D341Med (cell line): ENCODE data around the gene ANKRD17.

ENCODE experiments used
- DNase-seq: peaks from one replicate; pipeline ENCODE4 v3.0.0; 2012; ENCODE audit warnings: low spot score

Gene ANKRD17

GRCh38 chr4:73193659-73194058, 64.9 kb downstream of the ANKRD17 start:
- no peak for DNase-seq

GRCh38 chr4:73193155-73193554, 65.4 kb downstream of the ANKRD17 start:
- DNase-seq, result no peak

- no peak for DNase-seq
Measured at GRCh38 chr4:73189274-73189810, 69.3 kb downstream of the ANKRD17 start.

GRCh38 chr4:73187325-73187724, 71.3 kb downstream of the ANKRD17 start:
- no peak for DNase-seq

- no peak for DNase-seq
Measured at GRCh38 chr4:73185903-73186302, 72.7 kb downstream of the ANKRD17 start.

- no peak for DNase-seq
Measured at GRCh38 chr4:73181231-73181630, 77.4 kb downstream of the ANKRD17 start.

- no peak for DNase-seq
Measured at GRCh38 chr4:73178389-73178788, 80.2 kb downstream of the ANKRD17 start.

GRCh38 chr4:73172161-73172560, 86.4 kb downstream of the ANKRD17 start:
- DNase-seq, result no peak

GRCh38 chr4:73170518-73171198, 87.9 kb downstream of the ANKRD17 start:
- DNase-seq, result no peak

GRCh38 chr4:73166212-73166611, 92.4 kb downstream of the ANKRD17 start:
- no peak for DNase-seq

GRCh38 chr4:73161527-73162185, 96.9 kb downstream of the ANKRD17 start:
- DNase-seq, result no peak

- DNase-seq, result no peak
Measured at GRCh38 chr4:73156394-73156793, 102.2 kb downstream of the ANKRD17 start.

- DNase-seq, result no peak
Measured at GRCh38 chr4:73152893-73153292, 105.7 kb downstream of the ANKRD17 start.

GRCh38 chr4:73142995-73143547, 115.5 kb downstream of the ANKRD17 start:
- no peak for DNase-seq

- DNase-seq, result no peak
Measured at GRCh38 chr4:73139991-73140390, 118.6 kb downstream of the ANKRD17 start.

- DNase-seq, result no peak
Measured at GRCh38 chr4:73139245-73139644, 119.4 kb downstream of the ANKRD17 start.

GRCh38 chr4:73137121-73137520, 121.5 kb downstream of the ANKRD17 start:
- no peak for DNase-seq

GRCh38 chr4:73133784-73134183, 124.8 kb downstream of the ANKRD17 start:
- DNase-seq, result no peak

GRCh38 chr4:73131281-73131680, 127.3 kb downstream of the ANKRD17 start:
- no peak for DNase-seq

GRCh38 chr4:73129319-73129718, 129.3 kb downstream of the ANKRD17 start:
- DNase-seq, result no peak

- DNase-seq, result peak; percentile 53
Measured at GRCh38 chr4:73127839-73128453, 130.7 kb downstream of the ANKRD17 start.

GRCh38 chr4:73109493-73109892, 149.1 kb downstream of the ANKRD17 start:
- no peak for DNase-seq

- no peak for DNase-seq
Measured at GRCh38 chr4:73104695-73105094, 153.9 kb downstream of the ANKRD17 start.
